NB4 (cell line): ENCODE data around the gene DOCK2.
"Not testable (repeated sequence)": the region's sequence is repeated elsewhere in the genome, so short reads cannot be mapped to it uniquely, and the experiment has no call there.

Experiments
- DNase-seq: peaks from one replicate; pipeline ENCODE4 v3.0.0; 2010; ENCODE audit warnings: low read depth
- H3K4me3 ChIP-seq: one replicate; pipeline ENCODE4 v1.5.1; 2011; ENCODE audit warnings: mild to moderate bottlenecking, low read depth, low read length, moderate library complexity
- MYC ChIP-seq: IDR thresholded peaks from 2 replicates; pipeline ENCODE4 v1.6.1; 2011; ENCODE audit warnings: low read depth, low read length
- POLR2A ChIP-seq: IDR thresholded peaks from 2 replicates; pipeline ENCODE4 v1.6.1; 2011; ENCODE audit warnings: mild to moderate bottlenecking; ENCODE audit not compliant: insufficient read length; ENCODE audit errors: extremely low read depth
- TF ChIP-seq, protein P1 (sequence below): IDR thresholded peaks from 2 replicates; pipeline ENCODE4 v1.6.1; 2011; ENCODE audit warnings: low read depth, low read length
- TF ChIP-seq, protein P2 (sequence below): IDR thresholded peaks from one replicate; pipeline ENCODE4 v1.5.1; 2012; ENCODE audit warnings: low read depth, low read length

Gene DOCK2

DNA sequence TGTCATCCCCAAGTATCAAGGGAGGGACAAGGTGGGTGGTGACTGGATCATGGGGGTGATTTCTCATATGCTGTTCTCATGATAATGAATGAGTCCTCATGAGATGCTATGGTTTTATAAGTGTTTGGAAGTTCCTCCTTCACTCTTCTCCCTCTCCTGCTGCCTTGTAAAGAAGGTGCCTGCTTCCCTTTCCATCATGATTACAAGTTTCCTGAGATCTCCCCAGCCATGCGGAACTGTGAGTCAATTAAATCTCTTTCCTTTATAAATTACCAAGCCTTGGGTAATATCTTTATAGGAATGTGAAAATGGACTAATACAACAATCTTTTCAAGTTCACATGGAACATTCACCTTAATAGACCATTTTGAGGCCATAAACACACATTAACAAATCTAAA, 21.5 kb upstream of the DOCK2 start:
- no peak for TF ChIP-seq MYC
- TF ChIP-seq, protein P1, sequence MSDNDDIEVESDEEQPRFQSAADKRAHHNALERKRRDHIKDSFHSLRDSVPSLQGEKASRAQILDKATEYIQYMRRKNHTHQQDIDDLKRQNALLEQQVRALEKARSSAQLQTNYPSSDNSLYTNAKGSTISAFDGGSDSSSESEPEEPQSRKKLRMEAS = no peak
- no peak for TF ChIP-seq POLR2A
- TF ChIP-seq, protein P2, sequence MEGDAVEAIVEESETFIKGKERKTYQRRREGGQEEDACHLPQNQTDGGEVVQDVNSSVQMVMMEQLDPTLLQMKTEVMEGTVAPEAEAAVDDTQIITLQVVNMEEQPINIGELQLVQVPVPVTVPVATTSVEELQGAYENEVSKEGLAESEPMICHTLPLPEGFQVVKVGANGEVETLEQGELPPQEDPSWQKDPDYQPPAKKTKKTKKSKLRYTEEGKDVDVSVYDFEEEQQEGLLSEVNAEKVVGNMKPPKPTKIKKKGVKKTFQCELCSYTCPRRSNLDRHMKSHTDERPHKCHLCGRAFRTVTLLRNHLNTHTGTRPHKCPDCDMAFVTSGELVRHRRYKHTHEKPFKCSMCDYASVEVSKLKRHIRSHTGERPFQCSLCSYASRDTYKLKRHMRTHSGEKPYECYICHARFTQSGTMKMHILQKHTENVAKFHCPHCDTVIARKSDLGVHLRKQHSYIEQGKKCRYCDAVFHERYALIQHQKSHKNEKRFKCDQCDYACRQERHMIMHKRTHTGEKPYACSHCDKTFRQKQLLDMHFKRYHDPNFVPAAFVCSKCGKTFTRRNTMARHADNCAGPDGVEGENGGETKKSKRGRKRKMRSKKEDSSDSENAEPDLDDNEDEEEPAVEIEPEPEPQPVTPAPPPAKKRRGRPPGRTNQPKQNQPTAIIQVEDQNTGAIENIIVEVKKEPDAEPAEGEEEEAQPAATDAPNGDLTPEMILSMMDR = no peak
- no peak overlapping the region for H3K4me3 ChIP-seq
- no peak for DNase-seq

DNA sequence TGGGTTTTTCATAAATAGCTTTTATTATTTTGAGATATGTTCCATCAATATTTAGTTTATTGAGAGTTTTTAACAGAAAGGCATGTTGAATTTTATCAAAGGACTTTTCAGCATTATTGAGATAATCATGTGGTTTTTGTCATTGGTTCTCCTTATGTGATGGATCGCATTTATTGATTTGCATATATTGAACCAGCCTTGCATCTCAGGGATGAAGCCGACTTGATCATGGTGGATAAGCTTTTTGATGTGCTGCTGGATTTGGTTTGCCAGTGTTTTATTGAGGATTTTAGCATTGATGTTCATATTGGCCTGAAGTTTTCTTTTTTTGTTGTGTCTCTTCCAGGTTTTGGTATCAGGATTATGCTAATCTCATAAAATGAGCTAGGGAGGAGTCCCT, 12.8 kb upstream of the DOCK2 start:
- H3K4me3 ChIP-seq, DNase-seq: not testable (repeated sequence)

DNA sequence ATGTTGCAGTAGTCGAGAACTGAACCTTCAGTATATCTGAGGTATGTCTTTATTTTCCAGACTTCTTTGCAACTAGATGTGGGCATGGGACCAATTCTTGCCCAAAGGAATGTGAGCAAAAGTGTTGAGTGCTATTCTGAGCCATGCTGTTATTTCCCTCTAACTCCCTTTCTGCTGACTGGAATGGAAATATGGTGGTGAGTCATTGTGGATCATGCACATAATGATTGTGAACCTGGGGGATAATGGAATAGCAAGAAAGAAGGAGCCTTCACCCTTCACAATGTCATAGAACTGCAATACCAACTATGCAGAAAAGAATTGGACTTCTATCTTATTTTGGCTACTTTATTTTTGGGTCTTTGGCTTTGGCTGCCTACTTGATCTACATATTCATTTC, 10.3 kb upstream of the DOCK2 start:
- TF ChIP-seq POLR2A (no peak), MYC (no peak)
- TF ChIP-seq, protein P1 = no peak
- TF ChIP-seq, protein P2 = no peak
- no peak overlapping the region for H3K4me3 ChIP-seq
- DNase-seq = no peak

DNA sequence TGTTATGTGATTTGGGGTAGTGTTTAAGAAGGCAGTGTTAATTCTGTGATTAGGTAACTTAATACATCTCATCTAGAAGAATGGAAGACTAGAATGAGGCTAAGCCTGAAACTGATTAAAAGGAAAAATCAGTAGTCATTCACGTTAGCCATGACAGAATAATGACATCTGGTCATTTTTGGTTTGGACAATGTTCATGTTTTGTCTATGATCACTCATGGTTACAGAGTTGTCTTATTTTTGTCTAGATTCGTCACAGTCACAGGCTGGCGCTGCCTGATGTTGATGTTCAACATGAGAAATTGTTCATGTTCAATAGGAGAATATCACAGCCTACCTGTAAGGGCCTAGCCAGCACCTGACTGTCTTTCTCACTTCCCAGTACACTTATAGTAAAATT, 9.5 kb upstream of the DOCK2 start:
- TF ChIP-seq MYC = no peak
- TF ChIP-seq, protein P1 = no peak
- no peak for TF ChIP-seq POLR2A
- TF ChIP-seq, protein P2 = no peak
- H3K4me3 ChIP-seq = no peak overlapping the region

DNA sequence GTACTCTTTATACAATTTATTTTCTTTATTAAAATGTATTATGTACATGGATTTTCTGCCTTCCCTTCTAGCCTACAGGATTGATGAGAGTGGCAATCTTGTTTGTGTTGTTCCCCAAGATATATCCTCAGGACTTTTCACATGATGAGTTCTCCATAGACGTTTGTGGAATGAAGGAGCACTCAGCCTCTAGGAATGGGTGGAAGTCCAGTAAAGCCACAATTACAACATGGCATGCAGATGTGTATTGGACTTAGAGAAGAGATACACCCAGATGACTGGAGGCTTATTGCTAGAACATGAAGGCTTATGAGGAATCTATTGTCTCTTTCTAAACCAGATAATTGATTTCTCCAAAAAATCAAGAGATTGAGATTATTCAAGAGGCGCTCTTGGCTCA, 8.2 kb upstream of the DOCK2 start:
- TF ChIP-seq, protein P1 = no peak
- no peak for TF ChIP-seq POLR2A
- TF ChIP-seq, protein P2 = no peak
- no peak for DNase-seq
- H3K4me3 ChIP-seq = no peak overlapping the region

More for the DNA sequence above, 9.5 kb upstream of the DOCK2 start:
- DNase-seq = no peak

DNA sequence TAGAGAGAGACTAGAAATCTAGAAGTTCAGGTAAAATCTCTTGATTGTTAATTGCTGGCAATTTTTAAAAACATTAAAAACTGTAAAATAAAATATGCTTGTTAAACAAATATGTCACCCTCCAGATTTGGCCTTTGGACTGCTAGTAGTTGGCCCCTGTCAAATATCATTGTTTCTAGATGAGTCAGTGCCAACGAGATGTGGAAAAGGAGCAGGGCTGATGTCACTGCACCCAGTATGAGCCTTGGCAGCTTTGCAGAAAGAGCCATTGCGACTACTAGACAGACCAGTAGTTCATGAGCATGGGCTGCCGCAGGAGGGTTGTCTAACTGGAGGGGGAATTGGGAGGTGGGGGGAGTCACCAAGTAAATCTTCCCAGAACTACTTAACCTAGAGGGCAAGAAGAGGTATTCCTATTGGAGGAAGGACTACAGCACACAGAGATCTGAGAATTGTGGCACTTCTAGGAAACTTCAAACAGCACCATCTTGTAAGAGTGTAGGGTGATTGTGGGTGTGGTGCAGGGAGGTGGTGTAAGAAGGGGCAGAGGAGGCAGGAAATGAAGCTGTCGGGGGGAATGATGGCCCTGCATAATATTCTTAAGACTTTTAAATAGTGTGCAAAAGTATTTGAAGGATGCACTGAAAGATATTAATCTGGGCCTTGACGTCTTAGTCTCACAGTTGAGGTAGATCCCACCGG, 7.1 kb upstream of the DOCK2 start:
- H3K4me3 ChIP-seq = no peak overlapping the region
- no peak for TF ChIP-seq POLR2A
- no peak for TF ChIP-seq MYC
- TF ChIP-seq, protein P2 = no peak
- TF ChIP-seq, protein P1 = no peak
- DNase-seq = no peak
